CD14-positive monocyte (primary cell): Measurements from ENCODE around the gene APP. TPM values are rescaled to one million over a fixed set of nuclear protein-coding genes. Genes with fewer than 3 reads are reported as not detected.
A peak's percentile ranks its signal among the peaks of the same experiment; 100 is the strongest.

ENCODE experiments used
- DNase-seq, 3 donors: peaks; one replicate each; pipeline ENCODE4 v3.0.0-alpha.2; 2011 to 2022
- H2AFZ ChIP-seq: 2 replicates; pipeline ENCODE4 v1.6.0; 2012; ENCODE audit warnings: mild to moderate bottlenecking, low read depth, low read length, inconsistent platforms; ENCODE audit not compliant: insufficient read depth, poor library complexity, severe bottlenecking
- H3K27ac ChIP-seq, 2 donors: 1 replicate in 1 of 2; 2 replicates in 1 of 2; pipeline ENCODE4 v1.5.1; 2012 to 2013; ENCODE audit warnings: low read length in 2 of 2, control low read depth in 1 of 2, inconsistent platforms in 1 of 2, low read depth in 1 of 2, mild to moderate bottlenecking in 1 of 2
- H3K27me3 ChIP-seq, 2 donors: one replicate each; pipeline versions ENCODE4 v1.6.0 to v1.6.1; 2011 to 2013; ENCODE audit warnings: low read length in 2 of 2; ENCODE audit not compliant: control insufficient read depth in 2 of 2, insufficient read depth in 2 of 2
- H3K36me3 ChIP-seq, 2 donors: replicated peaks in 1 of 2; 1 replicate in 1 of 2; 2 replicates in 1 of 2; pipeline versions ENCODE4 v1.5.1 to v1.6.1; 2012 to 2013; ENCODE audit warnings: low read length in 2 of 2, control low read depth in 1 of 2, inconsistent platforms in 1 of 2, mild to moderate bottlenecking in 1 of 2; ENCODE audit not compliant: insufficient read depth in 2 of 2, control insufficient read depth in 1 of 2
- H3K4me1 ChIP-seq, 2 donors: 1 replicate in 1 of 2; 2 replicates in 1 of 2; pipeline versions ENCODE4 v1.5.1 to v1.6.1; 2012 to 2013; ENCODE audit warnings: low read length in 2 of 2, control low read depth in 1 of 2, inconsistent platforms in 1 of 2, mild to moderate bottlenecking in 1 of 2, moderate library complexity in 1 of 2; ENCODE audit not compliant: insufficient read depth in 2 of 2, control insufficient read depth in 1 of 2
- H3K4me2 ChIP-seq: replicated peaks from 2 replicates; pipeline ENCODE3; 2012; ENCODE audit warnings: low read length, moderate library complexity, mild to moderate bottlenecking; ENCODE audit not compliant: poor library complexity, severe bottlenecking; ENCODE audit errors: extremely low read depth
- H3K4me3 ChIP-seq, 3 experiments: fragments of 200-600 bp in 1 of 3; sonication (generic) in 1 of 3; replicated peaks in 1 of 3; 1 replicate in 2 of 3; 2 replicates in 1 of 3; pipeline ENCODE4 v1.5.1; 2011 to 2013; ENCODE audit warnings: low read length in 3 of 3, mild to moderate bottlenecking in 3 of 3, control low read depth in 2 of 3, low read depth in 2 of 3, inconsistent platforms in 1 of 3, moderate library complexity in 1 of 3
- H3K79me2 ChIP-seq: 2 replicates; pipeline ENCODE4 v1.6.0; 2012; ENCODE audit warnings: mild to moderate bottlenecking, control low read depth, inconsistent platforms, low read length, moderate library complexity; ENCODE audit not compliant: insufficient read depth
- H3K9ac ChIP-seq: 2 replicates; pipeline ENCODE4 v1.6.0; 2017; ENCODE audit warnings: low read length, mild to moderate bottlenecking; ENCODE audit not compliant: insufficient read depth, poor library complexity, severe bottlenecking
- H3K9me3 ChIP-seq, 2 donors: replicated peaks in 1 of 2; 1 replicate in 1 of 2; 2 replicates in 1 of 2; pipeline versions ENCODE4 v1.5.1 to v1.6.1; 2012 to 2013; ENCODE audit warnings: low read length in 2 of 2, control low read depth in 1 of 2; ENCODE audit not compliant: control insufficient read depth in 1 of 2, insufficient read depth in 1 of 2
- H4K20me1 ChIP-seq: 2 replicates; pipeline ENCODE4 v1.6.0; 2012; ENCODE audit warnings: mild to moderate bottlenecking, low read length, control low read depth, moderate library complexity; ENCODE audit not compliant: insufficient read depth
- H3K27ac Mint-ChIP-seq, 7 donors: one replicate each; pipeline ENCODE4 v1.8.0; 2020; ENCODE audit warnings: mild to moderate bottlenecking in 7 of 7, mixed read lengths in 7 of 7, moderate library complexity in 6 of 7, inconsistent platforms in 2 of 7
- H3K27me3 Mint-ChIP-seq, 3 donors: one replicate each; pipeline ENCODE4 v1.8.0; 2021 to 2022; ENCODE audit warnings: low read depth in 3 of 3, mild to moderate bottlenecking in 3 of 3, mixed read lengths in 3 of 3, moderate library complexity in 3 of 3, inconsistent platforms in 1 of 3
- H3K36me3 Mint-ChIP-seq, 2 donors: one replicate each; pipeline ENCODE4 v1.8.0; 2020; ENCODE audit warnings: mixed read lengths in 2 of 2, inconsistent platforms in 1 of 2, mild to moderate bottlenecking in 1 of 2
- H3K4me1 Mint-ChIP-seq: one replicate; pipeline ENCODE4 v1.8.0; 2020; ENCODE audit warnings: mild to moderate bottlenecking, mixed read lengths
- H3K4me3 Mint-ChIP-seq, 2 donors: one replicate each; pipeline ENCODE4 v1.8.0; 2020; ENCODE audit warnings: mild to moderate bottlenecking in 2 of 2, mixed read lengths in 2 of 2, moderate library complexity in 1 of 2
- H3K9me3 Mint-ChIP-seq, 7 donors: one replicate each; pipeline ENCODE4 v1.8.0; 2020 to 2022; ENCODE audit warnings: mixed read lengths in 7 of 7, mild to moderate bottlenecking in 6 of 7, moderate library complexity in 6 of 7, inconsistent platforms in 2 of 7
- CTCF ChIP-seq: fragments of 200-600 bp; IDR thresholded peaks from one replicate; pipeline ENCODE4 v1.8.0; 2022; ENCODE audit warnings: antibody characterized with exemption, mild to moderate bottlenecking
- WGBS: methylation state at CpG from one replicate; pipeline ENCODE4 v1.1.5; 2013; ENCODE audit warnings: missing lambda C conversion rate; ENCODE audit not compliant: insufficient coverage; 5-methylcytosine and 5-hydroxymethylcytosine counted together
- intact Hi-C, 2 donors: fragments of 100-400 bp; cut with micrococcal nuclease; formaldehyde crosslinking; loops; one replicate each; pipeline versions ENCODE4 v1.15.0 to v1.15.1; 2023
- polyA plus RNA-seq, 3 donors: library from polyadenylated mRNA; depleted of rRNA in 1 of 3; unstranded in 2 of 3; stranded (reverse) in 1 of 3; fragments of 300-500 nt in 2 of 3; fragments of >200 nt in 1 of 3; fragmentation: Illumina TruSeq in 2 of 3; gene quantifications; 1 replicate in 2 of 3; 2 replicates in 1 of 3; pipeline ENCODE4 v1.2.3, GENCODE V29; 2012 to 2021

The APP gene
- polyA plus RNA-seq, 3 donors: 28.0 to 118 (median 35.1) TPM

- H3K4me3 ChIP-seq: no peak overlapping the region
- intact Hi-C loops: no loop called here
- H4K20me1 ChIP-seq: no peaks in the 10 kb centered on the region
- H3K79me2 ChIP-seq: no peaks in the 10 kb centered on the region
- Mint-ChIP-seq H3K27me3 (peaks cover 0 to 2% (median 0%) of the 10 kb centered on the region in 3 donors), H3K27ac (peak overlapping the region in 2 of 7 donors; percentile 25 to 56), H3K36me3 (peaks cover 24 to 25% of the 10 kb centered on the region in 2 donors), H3K9me3 (peaks cover 2 to 8% (median 5%) of the 10 kb centered on the region in 7 donors), H3K4me1 (peaks cover 2% of the 10 kb centered on the region), H3K4me3 (no peak overlapping the region)
- no peak for TF ChIP-seq CTCF
- H2AFZ ChIP-seq: no peak overlapping the region
- H3K9ac ChIP-seq: no peak overlapping the region
- H3K4me1 ChIP-seq: no peaks in the 10 kb centered on the region
- no peaks in the 10 kb centered on the region for H3K27me3 ChIP-seq
- WGBS: no CpG with 5 or more reads among the region's 4 CpGs
- no peak overlapping the region for H3K27ac ChIP-seq
- peaks cover 6 to 32% of the 10 kb centered on the region in 2 donors for H3K36me3 ChIP-seq
- no peak for DNase-seq
- peaks cover under 1 to 6% of the 10 kb centered on the region in 2 donors for H3K9me3 ChIP-seq
- H3K4me2 ChIP-seq: no peak overlapping the region
Observed at GRCh38 chr21:26028183-26028582, 142.4 kb downstream of the APP start.

- peaks cover 2% of the 10 kb centered on the region for H3K4me1 Mint-ChIP-seq
- Histone ChIP-seq H3K9me3 (peaks cover 0 to 6% of the 10 kb centered on the region in 2 donors), H3K4me3 (no peak overlapping the region), H3K27ac (no peak overlapping the region), H4K20me1 (no peaks in the 10 kb centered on the region), H3K36me3 (peaks cover 6 to 27% of the 10 kb centered on the region in 2 donors), H2AFZ (no peak overlapping the region), H3K4me2 (no peak overlapping the region), H3K27me3 (no peaks in the 10 kb centered on the region), H3K4me1 (no peaks in the 10 kb centered on the region), H3K79me2 (no peaks in the 10 kb centered on the region), H3K9ac (no peak overlapping the region)
- intact Hi-C loops: no loop called here
- H3K36me3 Mint-ChIP-seq: peaks cover 20% of the 10 kb centered on the region in 2 donors
- H3K27me3 Mint-ChIP-seq: peaks cover 0 to 2% (median 0%) of the 10 kb centered on the region in 3 donors
- peaks cover 0 to 6% (median 4%) of the 10 kb centered on the region in 7 donors for H3K9me3 Mint-ChIP-seq
- H3K27ac Mint-ChIP-seq: no peak overlapping the region
- H3K4me3 Mint-ChIP-seq: no peak overlapping the region
- DNase-seq: no peak
- TF ChIP-seq CTCF: no peak
- WGBS: 97% methylated on average over 5 of the region's 8 CpGs
Observed at GRCh38 chr21:26027696-26028095, 142.9 kb downstream of the APP start.
